ENCODE results near the gene NKAPD1. TPM values are rescaled to one million over a fixed set of nuclear protein-coding genes. Genes with fewer than 3 reads are reported as not detected.

NKAPD1 gene
- total and polyA plus RNA-seq, 2 of the 13 experiments (the other 11 are each of a cell fraction or from before 2014, with no cell fraction given): 11.2 to 22.5 TPM

DNA sequence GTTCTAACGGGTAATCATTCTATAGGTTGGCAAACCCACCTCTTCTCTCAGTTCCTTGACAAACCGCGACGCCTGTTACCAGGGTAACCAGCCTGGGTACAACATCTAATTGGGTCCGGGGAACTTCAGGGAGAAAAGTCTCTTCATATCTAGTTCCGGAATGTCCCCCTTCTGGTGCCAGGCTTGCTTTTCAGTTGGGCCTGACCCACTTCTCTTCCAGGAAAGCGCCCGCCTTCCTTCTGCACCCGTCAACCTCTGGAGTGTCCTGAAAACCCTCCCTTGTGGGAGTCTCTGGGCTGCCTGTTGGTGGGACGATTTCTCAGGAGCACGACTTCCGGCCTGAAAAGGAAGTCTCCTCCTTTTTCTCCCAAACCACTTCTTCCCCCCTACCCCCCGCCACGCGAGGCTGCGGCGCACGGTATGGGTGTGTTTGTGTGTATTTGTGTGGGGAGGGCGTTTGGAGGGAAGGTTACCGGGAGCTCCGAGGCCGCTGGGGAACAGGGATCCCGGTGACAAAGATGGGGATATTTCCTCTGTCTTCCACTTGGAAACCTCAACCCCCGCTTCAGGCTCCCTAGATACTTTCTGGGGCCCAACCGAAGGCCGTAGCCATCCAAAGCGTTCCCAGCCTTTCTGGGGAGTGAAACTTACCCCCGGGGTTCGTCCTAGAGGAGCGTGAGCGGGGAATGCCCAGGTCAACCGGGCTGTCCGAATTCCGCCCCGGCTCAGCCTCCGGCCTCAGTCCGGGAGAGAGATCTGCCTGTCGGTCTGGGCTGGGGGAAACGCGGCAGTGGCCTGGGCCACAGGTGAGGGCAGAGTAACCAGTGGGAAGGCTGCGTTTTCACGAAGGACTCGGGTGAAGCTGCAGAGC, at the start of gene NKAPD1, which contains the start of gene PIH1D2 (continued):
- TF ChIP-seq, protein P1, sequence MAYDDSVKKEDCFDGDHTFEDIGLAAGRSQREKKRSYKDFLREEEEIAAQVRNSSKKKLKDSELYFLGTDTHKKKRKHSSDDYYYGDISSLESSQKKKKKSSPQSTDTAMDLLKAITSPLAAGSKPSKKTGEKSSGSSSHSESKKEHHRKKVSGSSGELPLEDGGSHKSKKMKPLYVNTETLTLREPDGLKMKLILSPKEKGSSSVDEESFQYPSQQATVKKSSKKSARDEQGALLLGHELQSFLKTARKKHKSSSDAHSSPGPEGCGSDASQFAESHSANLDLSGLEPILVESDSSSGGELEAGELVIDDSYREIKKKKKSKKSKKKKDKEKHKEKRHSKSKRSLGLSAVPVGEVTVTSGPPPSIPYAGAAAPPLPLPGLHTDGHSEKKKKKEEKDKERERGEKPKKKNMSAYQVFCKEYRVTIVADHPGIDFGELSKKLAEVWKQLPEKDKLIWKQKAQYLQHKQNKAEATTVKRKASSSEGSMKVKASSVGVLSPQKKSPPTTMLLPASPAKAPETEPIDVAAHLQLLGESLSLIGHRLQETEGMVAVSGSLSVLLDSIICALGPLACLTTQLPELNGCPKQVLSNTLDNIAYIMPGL (CRISPR knock-in tag; IDR thresholded peaks at IDR 0.05; ENCODE audit: borderline replicate concordance in 1 of 2, low read depth in 1 of 2): peak; percentile 61 to 71; a peak in 3 of 4 replicates
- TF ChIP-seq RXRA (CRISPR knock-in tag; IDR thresholded peaks at IDR 0.05) (peak; percentile 59; the same call in 1 of the 2 replicates), FOXK1 (CRISPR knock-in tag; IDR thresholded peaks at IDR 0.05; ENCODE audit: borderline replicate concordance, low read depth) (peak; percentile 88; the same call in 1 of the 2 replicates), KDM1A (CRISPR knock-in tag; IDR thresholded peaks at IDR 0.05) (no peak), NFE2L2 (IDR thresholded peaks at IDR 0.05; ENCODE audit: low read length) (no peak; the same call in 1 of the 2 replicates), KMT2B (CRISPR knock-in tag; IDR thresholded peaks at IDR 0.05) (peak; percentile 86), AGO2 (optimal IDR thresholded peaks at IDR 0.05; ENCODE audit: low read depth, low read length) (peak; percentile 52), GPN1 (CRISPR knock-in tag; IDR thresholded peaks at IDR 0.05; ENCODE audit: borderline replicate concordance) (no peak), ZNF749 (CRISPR knock-in tag; IDR thresholded peaks at IDR 0.05; ENCODE audit: borderline replicate concordance) (no peak), TARDBP (CRISPR knock-in tag; IDR thresholded peaks at IDR 0.05) (0 out of 2 replicates have a peak, but pooled peaks have one; percentile 45), ZBTB46 (CRISPR knock-in tag; IDR thresholded peaks at IDR 0.05; ENCODE audit: borderline replicate concordance) (no peak), SMARCE1 (IDR thresholded peaks at IDR 0.05; ENCODE audit: borderline replicate concordance) (no peak), ZNF296 (CRISPR knock-in tag; conservative IDR thresholded peaks at IDR 0.05) (no peak), ZNF879 (CRISPR knock-in tag; IDR thresholded peaks at IDR 0.05) (no peak), ZFY (CRISPR knock-in tag; IDR thresholded peaks at IDR 0.05) (peak; percentile 75), SMAD9 (CRISPR knock-in tag; IDR thresholded peaks at IDR 0.05) (no peak), RARG (CRISPR knock-in tag; IDR thresholded peaks at IDR 0.05; ENCODE audit: low read depth) (no peak), ZNF83 (CRISPR knock-in tag; IDR thresholded peaks at IDR 0.05; ENCODE audit: borderline replicate concordance) (no peak; the same call in 1 of the 2 replicates), ZNF446 (CRISPR knock-in tag; IDR thresholded peaks at IDR 0.05) (no peak), KLF13 (CRISPR knock-in tag; IDR thresholded peaks at IDR 0.05) (no peak), ZFP90 (CRISPR knock-in tag; IDR thresholded peaks at IDR 0.05; ENCODE audit: borderline replicate concordance) (peak; percentile 58; the same call in 1 of the 2 replicates)
- TF ChIP-seq, protein P2, sequence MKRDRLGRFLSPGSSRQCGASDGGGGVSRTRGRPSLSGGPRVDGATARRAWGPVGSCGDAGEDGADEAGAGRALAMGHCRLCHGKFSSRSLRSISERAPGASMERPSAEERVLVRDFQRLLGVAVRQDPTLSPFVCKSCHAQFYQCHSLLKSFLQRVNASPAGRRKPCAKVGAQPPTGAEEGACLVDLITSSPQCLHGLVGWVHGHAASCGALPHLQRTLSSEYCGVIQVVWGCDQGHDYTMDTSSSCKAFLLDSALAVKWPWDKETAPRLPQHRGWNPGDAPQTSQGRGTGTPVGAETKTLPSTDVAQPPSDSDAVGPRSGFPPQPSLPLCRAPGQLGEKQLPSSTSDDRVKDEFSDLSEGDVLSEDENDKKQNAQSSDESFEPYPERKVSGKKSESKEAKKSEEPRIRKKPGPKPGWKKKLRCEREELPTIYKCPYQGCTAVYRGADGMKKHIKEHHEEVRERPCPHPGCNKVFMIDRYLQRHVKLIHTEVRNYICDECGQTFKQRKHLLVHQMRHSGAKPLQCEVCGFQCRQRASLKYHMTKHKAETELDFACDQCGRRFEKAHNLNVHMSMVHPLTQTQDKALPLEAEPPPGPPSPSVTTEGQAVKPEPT (CRISPR knock-in tag; IDR thresholded peaks at IDR 0.05; ENCODE audit: low read depth): no peak
- TF ChIP-seq, protein P3, sequence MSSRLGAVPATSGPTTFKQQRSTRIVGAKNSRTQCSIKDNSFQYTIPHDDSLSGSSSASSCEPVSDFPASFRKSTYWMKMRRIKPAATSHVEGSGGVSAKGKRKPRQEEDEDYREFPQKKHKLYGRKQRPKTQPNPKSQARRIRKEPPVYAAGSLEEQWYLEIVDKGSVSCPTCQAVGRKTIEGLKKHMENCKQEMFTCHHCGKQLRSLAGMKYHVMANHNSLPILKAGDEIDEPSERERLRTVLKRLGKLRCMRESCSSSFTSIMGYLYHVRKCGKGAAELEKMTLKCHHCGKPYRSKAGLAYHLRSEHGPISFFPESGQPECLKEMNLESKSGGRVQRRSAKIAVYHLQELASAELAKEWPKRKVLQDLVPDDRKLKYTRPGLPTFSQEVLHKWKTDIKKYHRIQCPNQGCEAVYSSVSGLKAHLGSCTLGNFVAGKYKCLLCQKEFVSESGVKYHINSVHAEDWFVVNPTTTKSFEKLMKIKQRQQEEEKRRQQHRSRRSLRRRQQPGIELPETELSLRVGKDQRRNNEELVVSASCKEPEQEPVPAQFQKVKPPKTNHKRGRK (CRISPR knock-in tag; IDR thresholded peaks at IDR 0.05): no peak
